ENCODE data around the gene DEAF1. TPM values are rescaled to one million over a fixed set of nuclear protein-coding genes. Genes with fewer than 3 reads are reported as not detected.
"Not testable (repeated sequence)": the region's sequence is repeated elsewhere in the genome, so short reads cannot be mapped to it uniquely, and the experiment has no call there.

DEAF1 gene
- total RNA-seq, 1 donor from 2014 or later = 48.9 TPM

DNA sequence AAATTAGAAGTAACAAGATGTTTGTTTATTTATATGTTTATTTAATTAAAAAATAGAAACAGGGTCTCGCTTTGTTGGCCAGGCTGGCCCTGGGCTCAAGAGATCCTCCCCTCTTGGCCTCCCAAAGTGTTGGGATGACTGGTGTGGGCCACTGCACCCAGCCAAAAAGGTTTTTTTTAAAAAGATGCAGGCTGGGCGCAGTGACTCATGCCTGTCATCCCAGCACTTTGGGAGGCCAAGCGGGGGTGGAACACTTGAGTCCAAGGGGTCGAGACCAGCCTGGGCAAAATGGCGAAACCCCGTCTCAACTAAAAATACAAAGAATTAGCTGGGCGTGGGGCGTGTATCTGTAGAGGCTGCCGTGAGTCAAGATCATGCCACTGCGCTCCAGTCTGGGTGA, 44.5 kb downstream of the DEAF1 start:
- Mint-ChIP-seq H3K27me3 (ENCODE audit: low read depth, unreplicated experiment) (no peaks in the 10 kb centered on the region), H3K27ac (ENCODE audit: unreplicated experiment) (no peak overlapping the region), H3K9me3 (ENCODE audit: unreplicated experiment) (no peaks in the 10 kb centered on the region), H3K4me1 (ENCODE audit: low read depth, unreplicated experiment) (no peaks in the 10 kb centered on the region), H3K4me3 (ENCODE audit: unreplicated experiment) (no peak overlapping the region), H3K36me3 (ENCODE audit: low read depth, unreplicated experiment) (peaks cover 13% of the 10 kb centered on the region)
- H4K20me1 ChIP-seq (ENCODE audit: insufficient read depth, low read length) = no peaks in the 10 kb centered on the region
- DNase-seq (ENCODE audit: low read depth) (no peak), FAIRE-seq (no peak)
- H3K27me3 ChIP-seq (ENCODE audit: insufficient read depth, low read length) = no peaks in the 10 kb centered on the region
- H2AFZ ChIP-seq (ENCODE audit: low read depth, low read length) = no peak overlapping the region
- H3K36me3 ChIP-seq (ENCODE audit: insufficient read depth, low read length) = peaks cover 5% of the 10 kb centered on the region
- H3K4me1 ChIP-seq (ENCODE audit: insufficient read depth, low read length) = no peaks in the 10 kb centered on the region
- H3K79me2 ChIP-seq (ENCODE audit: insufficient read depth, low read length) = no peaks in the 10 kb centered on the region
- no peak for TF ChIP-seq EZH2 (IDR thresholded peaks at IDR 0.05; ENCODE audit: insufficient read depth, low read length)
- TF ChIP-seq CTCF (IDR thresholded peaks at IDR 0.05; ENCODE audit: insufficient read depth, low read depth, low read length) = no peak
- H3K27ac ChIP-seq (ENCODE audit: low read depth, low read length) = no peak overlapping the region
- no peak overlapping the region for H3K9ac ChIP-seq (ENCODE audit: low read length)
- H3K4me2 ChIP-seq (ENCODE audit: low read length) = no peak overlapping the region
- no peak overlapping the region for H3K4me3 ChIP-seq (ENCODE audit: insufficient read depth, low read depth, low read length)
- no peaks in the 10 kb centered on the region for H3K9me3 ChIP-seq (ENCODE audit: insufficient read depth, low read depth, low read length)

DNA sequence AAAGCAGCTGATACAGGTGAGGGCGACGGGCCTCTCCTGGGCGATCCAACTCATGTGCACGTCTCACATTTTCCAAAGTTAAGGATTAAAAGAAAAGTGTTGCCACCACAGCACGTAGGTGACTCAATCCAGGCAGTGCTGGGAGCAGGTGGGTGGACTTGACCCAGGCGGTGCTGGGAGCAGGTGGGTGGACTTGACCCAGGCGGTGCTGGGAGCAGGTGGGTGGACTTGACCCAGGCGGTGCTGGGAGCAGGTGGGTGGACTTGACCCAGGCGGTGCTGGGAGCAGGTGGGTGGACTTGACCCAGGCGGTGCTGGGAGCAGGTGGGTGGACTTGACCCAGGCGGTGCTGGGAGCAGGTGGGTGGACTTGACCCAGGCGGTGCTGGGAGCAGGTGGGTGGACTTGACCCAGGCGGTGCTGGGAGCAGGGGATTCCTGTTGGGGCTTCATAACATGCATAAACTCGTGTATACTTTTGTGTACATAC, 47.3 kb downstream of the DEAF1 start:
- not testable (repeated sequence) for H2AFZ ChIP-seq (ENCODE audit: low read depth, low read length); H3K27ac ChIP-seq (ENCODE audit: low read depth, low read length); H3K4me3 ChIP-seq (ENCODE audit: insufficient read depth, low read depth, low read length); H3K36me3 ChIP-seq (ENCODE audit: insufficient read depth, low read length); H4K20me1 ChIP-seq (ENCODE audit: insufficient read depth, low read length); H3K4me3 Mint-ChIP-seq (ENCODE audit: unreplicated experiment); DNase-seq (ENCODE audit: low read depth); H3K27me3 Mint-ChIP-seq (ENCODE audit: low read depth, unreplicated experiment); H3K27ac Mint-ChIP-seq (ENCODE audit: unreplicated experiment); H3K9me3 ChIP-seq (ENCODE audit: insufficient read depth, low read depth, low read length); H3K4me2 ChIP-seq (ENCODE audit: low read length); H3K9me3 Mint-ChIP-seq (ENCODE audit: unreplicated experiment); H3K79me2 ChIP-seq (ENCODE audit: insufficient read depth, low read length); FAIRE-seq; H3K4me1 Mint-ChIP-seq (ENCODE audit: low read depth, unreplicated experiment); H3K4me1 ChIP-seq (ENCODE audit: insufficient read depth, low read length); H3K9ac ChIP-seq (ENCODE audit: low read length); H3K27me3 ChIP-seq (ENCODE audit: insufficient read depth, low read length); H3K36me3 Mint-ChIP-seq (ENCODE audit: low read depth, unreplicated experiment)

- no peaks in the 10 kb centered on the region for H3K79me2 ChIP-seq (ENCODE audit: insufficient read depth, low read length)
- H3K36me3 ChIP-seq (ENCODE audit: insufficient read depth, low read length) = peaks cover 5% of the 10 kb centered on the region
- H3K27me3 Mint-ChIP-seq (ENCODE audit: low read depth, unreplicated experiment) = no peaks in the 10 kb centered on the region
- H3K27me3 ChIP-seq (ENCODE audit: insufficient read depth, low read length) = no peaks in the 10 kb centered on the region
- no peak for TF ChIP-seq EZH2 (IDR thresholded peaks at IDR 0.05; ENCODE audit: insufficient read depth, low read length)
- TF ChIP-seq CTCF (IDR thresholded peaks at IDR 0.05; ENCODE audit: insufficient read depth, low read depth, low read length) = no peak
- no peaks in the 10 kb centered on the region for H3K4me1 ChIP-seq (ENCODE audit: insufficient read depth, low read length)
- FAIRE-seq (no peak), DNase-seq (ENCODE audit: low read depth) (no peak)
- H3K9ac ChIP-seq (ENCODE audit: low read length) = no peak overlapping the region
- H3K36me3 Mint-ChIP-seq (ENCODE audit: low read depth, unreplicated experiment) = peaks cover 8% of the 10 kb centered on the region
- no peaks in the 10 kb centered on the region for H3K9me3 ChIP-seq (ENCODE audit: insufficient read depth, low read depth, low read length)
- no peak overlapping the region for H3K27ac ChIP-seq (ENCODE audit: low read depth, low read length)
- no peak overlapping the region for H3K4me3 Mint-ChIP-seq (ENCODE audit: unreplicated experiment)
- no peaks in the 10 kb centered on the region for H3K9me3 Mint-ChIP-seq (ENCODE audit: unreplicated experiment)
- H2AFZ ChIP-seq (ENCODE audit: low read depth, low read length) = no peak overlapping the region
- H4K20me1 ChIP-seq (ENCODE audit: insufficient read depth, low read length) = peaks cover 7% of the 10 kb centered on the region
- H3K27ac Mint-ChIP-seq (ENCODE audit: unreplicated experiment) = no peak overlapping the region
- H3K4me3 ChIP-seq (ENCODE audit: insufficient read depth, low read depth, low read length) = no peak overlapping the region
- no peak overlapping the region for H3K4me2 ChIP-seq (ENCODE audit: low read length)
- no peaks in the 10 kb centered on the region for H3K4me1 Mint-ChIP-seq (ENCODE audit: low read depth, unreplicated experiment)
Observed at GRCh38 chr11:646214-646613, 48.8 kb downstream of the DEAF1 start.

Measured in astrocyte (in vitro differentiated cells and primary cell).